ENCODE measurements around the gene FGF4.
"Not testable (repeated sequence)": the region's sequence is repeated elsewhere in the genome, so short reads cannot be mapped to it uniquely, and the experiment has no call there.

Gene FGF4

DNA sequence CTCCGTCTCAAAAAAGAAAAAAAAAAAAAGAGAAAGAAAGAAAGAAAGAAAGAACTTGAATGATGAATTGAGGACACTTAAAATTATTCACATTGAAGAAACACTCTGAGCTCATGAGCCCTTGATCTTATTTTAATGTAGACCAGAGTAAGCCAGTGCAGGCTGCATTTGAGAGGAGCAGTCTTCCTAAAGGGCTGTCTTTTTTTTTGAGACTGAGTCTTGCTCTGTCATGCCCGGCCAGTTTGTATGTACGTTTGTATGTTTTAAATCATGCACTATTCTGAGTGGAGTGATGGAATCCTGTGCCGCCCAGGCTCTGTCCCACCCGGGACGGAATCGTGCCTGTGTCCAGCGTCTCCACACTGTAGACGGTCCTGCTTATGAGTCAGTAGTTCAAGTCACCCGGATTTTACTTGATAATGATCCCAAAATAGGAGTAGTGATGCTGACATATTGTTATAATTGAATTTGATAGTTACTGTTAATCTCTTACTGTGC, 9.6 kb downstream of the FGF4 start:
- DNase-seq: no peak

DNA sequence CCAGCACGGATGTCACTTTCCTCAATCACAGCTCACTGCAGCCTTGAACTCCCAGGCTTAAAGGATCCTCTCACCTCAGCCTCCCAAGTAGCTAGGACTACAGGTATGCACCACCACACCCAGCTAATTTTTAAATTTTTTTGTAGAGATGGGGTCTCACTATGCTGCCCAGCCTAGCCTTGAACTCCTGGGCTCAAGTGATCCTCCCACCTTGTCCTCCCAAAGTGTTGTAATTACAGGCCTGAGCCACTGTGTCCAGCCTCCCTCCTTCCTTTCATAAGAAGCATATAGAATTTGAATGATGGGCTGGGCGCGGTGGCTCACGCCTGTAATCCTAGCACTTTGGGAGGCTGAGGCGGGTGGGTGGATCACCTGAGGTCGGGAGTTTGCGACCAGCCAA, 10.2 kb downstream of the FGF4 start:
- DNase-seq: not testable (repeated sequence)

DNA sequence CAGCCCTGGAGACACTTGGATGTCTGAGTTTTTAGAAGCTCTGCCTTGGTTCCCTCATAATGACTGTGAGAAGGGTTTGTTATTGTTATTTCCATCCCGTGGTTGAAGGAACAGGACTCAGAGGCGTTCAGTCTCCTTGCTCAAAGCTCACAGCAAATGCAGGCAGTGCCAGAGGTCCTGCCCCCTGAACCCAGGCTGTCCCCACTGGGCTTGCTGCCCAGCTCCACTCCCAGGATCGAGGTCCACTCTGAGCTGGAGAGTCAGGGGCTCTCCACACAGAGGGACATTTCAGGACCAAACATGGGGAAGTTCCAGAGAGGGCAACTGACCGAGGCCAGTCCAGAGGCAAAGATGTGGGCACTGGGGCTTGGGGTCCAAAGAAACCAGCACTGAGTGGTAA, 14.8 kb downstream of the FGF4 start:
- no peak for DNase-seq

DNA sequence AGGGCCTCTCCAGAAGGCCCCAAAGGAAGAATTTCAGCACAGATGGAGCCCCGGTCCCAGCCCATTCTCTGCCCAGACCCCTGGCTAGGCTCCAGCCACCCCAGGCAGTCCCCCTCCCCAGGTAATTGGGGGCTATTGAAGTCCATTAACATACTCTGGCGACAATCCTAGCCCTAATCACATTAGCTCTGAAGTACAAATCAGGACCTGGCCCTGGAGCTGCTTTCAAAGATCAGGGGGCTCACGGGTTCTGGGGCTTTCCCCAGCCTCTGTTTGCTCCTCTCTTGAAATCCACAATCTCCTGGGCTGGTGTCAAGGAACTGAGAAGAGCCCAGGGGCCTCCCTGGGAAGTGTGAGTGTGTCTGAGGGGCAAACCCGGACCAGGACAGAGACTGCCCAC, 22.3 kb downstream of the FGF4 start:
- DNase-seq: no peak

DNA sequence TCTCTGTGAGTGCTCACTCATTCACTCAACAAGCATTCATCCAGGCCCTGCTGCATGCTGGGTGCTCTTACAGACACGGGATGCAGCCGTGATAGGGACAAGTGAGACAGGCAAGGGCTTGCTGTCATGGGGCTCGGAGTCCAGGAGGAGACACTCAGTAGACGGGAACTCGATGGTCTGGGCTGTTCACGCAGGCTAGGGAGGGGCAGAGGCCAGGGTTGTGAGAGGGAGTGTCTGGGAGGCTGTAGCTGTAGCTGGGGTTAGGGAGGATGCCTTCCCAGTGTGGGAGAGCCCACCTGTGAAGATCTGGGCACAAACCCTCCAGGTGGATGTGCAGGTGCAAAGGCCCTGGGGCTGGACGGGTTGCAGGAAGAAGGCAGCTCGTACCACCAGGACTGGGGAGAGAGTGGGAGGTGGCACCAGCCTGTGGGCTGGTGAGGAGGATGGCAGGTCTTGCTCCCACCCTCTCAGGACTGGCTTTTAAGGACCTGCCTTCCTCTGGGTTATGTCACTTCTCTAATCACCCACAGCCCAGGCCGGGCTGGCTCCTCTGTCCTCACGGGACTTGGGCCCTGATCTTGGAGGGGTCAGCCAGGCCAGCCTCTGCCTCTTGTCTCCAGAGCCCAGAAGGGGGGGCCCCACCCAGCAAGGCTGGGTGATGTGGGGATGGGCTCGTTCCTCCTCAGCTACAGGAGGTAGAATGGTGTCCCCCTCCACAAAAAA, 24.1 kb downstream of the FGF4 start:
- DNase-seq: no peak

DNA sequence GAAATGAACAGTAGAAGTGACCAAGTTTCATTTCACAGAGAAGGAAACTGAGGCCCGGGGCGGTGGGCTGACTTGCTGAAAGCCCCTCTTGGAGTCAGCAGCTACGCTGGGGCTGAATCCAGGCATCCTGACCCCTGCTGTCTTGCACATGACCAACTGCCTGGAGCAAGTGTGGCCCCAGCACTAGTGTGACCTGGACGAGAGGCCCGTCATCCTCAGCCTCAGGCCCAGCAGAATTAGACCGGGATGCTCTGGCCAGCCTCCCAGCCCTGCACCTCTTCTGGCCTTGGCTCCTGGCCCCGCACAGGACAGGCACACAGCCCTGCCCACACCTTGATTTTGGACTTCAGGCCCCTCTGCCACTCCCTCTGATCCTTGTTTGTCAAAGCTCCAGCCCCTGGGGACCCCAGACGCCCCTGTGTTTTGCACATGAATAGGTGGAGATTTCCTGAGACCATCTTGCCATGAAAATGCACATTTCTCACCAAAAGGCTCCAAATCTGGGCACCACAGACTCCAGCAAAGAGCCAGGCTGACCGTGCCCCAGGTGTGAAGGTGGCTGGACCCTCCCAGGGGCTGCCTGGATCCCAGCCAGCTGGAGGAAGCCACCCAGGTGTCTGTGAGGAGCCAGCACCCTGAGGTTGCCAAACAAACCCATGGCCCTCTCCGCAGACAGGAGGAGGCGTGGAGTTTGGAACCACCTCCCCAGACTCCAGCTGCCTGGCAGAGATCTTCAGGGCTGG, 24.9 kb downstream of the FGF4 start:
- no peak for DNase-seq

DNA sequence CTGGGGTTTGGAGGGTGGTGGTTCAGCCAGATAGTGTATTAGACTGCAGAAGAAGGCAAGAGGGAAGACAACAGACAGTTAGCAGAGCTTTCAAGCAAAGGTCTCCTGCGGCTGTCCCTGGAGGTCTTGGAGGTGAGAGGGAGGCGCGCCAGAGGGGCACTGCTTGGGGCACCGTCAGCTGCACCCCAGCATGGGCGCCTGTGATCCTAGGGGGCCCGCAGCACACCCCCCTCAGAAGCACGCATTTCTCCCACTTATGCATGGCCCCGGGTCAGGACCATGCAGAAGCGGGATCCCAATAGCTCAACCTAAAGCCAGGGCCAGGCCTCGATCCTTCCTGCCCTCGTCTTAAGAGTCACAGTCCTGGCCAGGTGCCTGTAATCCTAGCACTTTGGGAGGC, 26.5 kb downstream of the FGF4 start:
- no peak for DNase-seq

DNA sequence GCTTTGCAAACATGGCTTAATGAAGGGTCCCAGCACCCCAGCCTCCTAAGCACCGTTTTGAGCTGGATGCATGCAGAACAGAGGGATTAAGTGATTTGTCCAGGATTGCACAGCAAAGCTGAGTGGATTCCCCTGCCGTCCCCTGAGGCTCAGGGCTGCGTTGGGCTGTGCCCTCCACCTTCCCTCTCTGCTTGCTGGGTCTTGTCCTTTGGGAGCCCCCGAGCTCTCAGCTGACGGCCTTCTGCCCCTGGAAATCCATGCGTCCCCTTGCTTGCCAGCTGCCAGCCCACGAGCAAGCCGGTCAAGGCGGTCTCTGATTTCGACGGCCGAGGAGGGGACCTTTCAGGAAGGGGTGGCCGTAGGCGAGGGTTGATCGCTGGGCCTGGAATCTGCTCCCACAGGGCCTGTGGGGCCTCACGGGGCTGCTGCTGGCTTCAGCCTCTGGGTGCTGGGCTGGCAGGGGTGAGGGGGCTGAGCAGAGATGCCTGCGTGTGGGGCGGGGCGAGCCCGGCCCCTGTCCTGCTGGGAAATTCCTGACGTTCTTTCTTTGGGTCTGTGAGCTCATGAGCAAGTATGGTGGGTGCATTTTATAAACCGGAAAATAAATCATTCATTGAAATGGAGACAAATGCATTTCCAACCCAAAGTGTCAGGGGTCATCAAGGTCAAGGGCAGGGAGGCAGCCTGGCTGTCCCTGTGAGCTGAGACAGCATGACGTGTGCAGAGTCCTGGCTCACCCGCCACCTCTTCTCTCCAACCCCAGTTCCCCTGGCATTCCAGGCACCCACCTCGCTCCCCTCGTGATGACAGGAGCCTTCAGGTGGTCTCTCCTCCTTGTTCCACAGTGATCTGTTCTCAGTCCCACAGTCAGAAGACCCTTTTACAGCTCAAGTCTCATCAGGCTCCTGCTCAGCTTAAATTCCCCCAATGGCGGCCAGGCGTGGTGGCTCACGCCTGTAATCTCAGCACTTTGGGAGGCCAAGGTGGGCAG, 28.1 kb downstream of the FGF4 start:
- no peak for DNase-seq

DNA sequence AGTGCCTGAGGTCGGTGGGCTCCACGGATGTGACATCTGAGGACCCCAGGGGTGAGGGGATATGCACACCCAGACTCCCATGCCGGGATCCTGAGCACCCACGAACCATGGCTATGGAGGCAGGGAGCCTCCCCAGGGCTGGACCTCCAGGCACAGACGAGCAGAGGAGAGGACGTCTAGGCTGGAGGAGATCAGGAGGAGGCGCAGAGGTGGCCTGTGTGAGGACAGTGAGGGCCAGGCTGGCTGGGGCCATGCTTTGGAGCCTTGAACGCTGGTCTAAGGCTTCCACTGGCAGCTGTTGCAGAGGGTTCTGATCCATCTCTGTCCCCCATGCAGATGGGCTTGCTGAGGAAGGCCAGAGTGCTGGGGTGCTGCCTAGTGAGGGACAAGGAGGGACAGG, 29.0 kb downstream of the FGF4 start:
- no peak for DNase-seq

DNA sequence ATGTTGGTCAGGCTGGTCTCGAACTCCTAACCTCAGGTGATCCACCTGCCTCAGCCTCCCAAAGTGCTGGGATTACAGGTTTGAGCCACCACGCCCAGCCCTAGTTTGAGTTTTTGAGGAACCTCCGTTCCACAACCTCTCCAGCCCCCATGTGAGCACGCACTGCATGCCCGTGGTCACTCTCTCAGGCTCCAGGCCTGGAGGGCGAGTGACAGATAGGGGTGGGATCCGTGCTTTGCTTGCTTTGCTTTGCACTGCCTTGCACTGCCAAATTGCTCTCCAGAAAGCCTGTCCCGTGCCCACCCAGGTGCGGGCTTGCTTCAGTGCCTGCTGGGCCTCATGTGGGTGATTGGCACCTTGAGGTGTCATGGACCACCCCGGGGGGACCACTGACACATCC, 29.9 kb downstream of the FGF4 start:
- DNase-seq: no peak

DNA sequence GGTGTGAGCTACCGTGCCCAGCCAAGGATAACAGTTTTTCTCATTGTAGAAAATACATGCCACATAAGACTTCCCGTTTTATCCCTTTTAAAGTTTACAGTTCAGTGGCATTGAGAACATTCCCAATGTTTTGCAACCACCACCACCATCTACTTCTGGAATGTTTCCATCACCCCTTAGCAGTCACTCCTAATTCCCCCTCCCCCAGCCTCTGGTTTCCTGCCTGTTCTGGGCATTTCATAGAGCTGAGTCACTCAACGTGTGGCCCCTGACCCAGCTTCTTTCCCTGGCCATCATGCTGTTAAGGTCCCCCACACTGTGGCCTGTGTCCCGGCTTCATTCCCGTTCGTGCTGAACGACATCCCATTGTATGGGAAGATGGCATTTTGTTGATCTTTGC, 30.7 kb downstream of the FGF4 start:
- DNase-seq: no peak

DNA sequence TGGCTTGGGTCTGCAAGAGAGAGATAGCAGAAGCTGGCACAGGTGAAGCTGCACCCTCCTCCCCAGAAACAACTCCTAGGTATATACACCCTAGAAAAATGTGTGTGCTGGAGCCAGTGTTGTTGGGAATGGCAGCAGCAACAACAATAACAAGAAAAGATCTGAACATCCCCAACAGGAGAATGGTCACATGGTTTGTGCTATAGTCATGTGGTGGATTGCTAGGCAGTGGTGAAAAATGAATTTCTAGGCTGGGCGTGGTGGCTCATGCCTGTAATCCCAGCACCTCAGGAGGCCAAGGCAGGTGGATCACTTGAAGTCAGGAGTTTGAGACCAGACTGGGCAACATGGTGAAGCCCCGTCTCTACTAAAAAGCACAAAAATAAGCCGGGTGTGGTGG, 40.3 kb downstream of the FGF4 start:
- no peak for DNase-seq

DNA sequence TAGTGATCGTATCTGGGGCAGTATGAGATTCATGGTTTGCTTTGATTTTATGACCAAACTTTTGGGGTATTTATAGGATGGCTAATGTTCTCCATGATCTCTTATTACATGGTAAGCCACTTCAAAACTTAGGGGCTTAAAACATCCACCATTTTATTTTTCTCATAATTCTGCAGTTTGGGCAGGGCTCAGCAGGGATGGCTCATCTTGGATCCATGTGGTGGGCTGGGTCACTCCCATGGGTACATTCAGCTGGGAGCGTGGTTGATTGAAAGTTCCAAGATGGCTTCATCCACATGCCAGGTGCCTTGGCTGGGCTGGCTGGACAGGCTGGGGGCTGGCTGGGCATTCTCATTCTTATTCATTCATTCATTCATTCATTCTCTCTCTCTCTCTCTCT, 40.8 kb downstream of the FGF4 start:
- DNase-seq: no peak

DNA sequence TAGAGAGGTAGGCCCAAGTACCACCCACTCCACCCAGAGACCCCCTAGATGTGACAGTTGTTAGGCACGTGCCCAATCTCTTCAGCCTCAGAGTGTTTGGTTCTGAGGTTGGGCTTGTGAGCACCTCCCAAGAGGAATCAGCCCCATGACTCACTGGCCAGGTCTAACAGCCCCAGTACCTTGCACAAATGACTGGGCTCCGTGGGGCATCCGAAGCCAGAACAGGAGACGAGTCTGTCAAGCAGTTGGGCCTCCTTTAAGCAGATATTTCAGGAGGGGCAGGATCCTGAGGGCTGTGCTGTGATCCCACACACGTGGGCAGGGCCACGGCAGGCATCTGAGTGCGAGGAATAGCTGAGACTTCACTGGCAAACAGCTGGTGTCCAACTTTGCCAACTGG, 42.2 kb downstream of the FGF4 start:
- DNase-seq: no peak

DNA sequence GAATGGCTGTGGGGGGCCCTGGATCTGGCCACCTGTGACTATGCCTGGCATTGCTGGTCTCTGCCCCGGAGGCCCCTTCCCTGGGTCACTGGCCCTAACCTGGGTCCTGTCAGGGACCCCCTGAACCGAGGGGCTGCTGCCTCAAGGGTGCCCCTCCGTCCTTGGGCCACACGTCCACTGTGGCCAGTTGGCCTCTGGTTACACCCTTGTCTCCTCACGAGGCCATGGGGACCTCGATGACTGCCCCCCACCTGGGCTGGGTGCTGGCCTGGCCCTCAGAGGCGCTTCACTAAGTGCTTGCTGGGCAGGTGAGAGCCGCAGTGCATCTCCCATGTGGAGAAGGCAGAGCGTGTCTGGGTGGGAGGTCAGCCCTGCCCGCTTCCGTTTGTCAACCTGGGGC, 44.0 kb downstream of the FGF4 start:
- DNase-seq: no peak

DNA sequence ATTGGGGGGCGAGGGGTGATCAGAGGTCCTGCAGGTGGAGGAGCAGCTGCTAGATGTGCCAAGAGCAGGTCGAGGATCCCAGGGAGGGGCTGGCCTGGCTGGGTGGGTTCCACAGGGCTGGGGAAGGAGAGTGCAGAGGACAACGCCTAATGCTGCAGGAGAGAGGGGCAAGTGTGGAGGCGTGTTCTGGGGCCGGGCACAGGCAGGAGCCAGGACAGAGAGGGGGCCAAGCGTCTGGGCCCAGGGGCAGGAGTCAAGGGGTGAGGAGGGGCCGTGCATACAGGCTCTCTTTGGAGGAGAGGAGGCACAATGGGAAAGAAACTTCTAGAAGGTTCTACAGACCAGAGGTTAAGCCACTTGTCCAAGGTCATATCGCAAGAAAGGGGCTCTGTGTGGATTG, 44.6 kb downstream of the FGF4 start:
- no peak for DNase-seq

DNA sequence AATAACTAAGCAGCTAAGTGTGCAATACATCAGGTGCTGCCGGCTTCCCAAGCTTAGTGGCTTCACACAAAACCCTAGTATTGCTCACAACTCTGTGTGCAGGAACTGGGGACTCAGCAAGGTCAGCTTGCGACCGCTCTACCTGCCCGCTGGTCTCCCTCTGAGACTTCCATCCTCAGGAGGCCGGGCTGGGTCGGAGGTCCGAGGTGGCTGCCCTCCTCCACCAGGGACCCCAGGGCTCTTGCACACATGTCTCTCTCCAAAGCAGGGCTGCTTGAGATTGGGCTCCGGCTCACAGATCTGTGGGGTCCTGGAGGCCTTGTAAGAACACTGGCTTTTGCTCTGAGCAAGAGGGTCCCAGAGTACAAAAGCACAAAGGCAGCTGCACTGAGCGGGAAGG, 45.9 kb downstream of the FGF4 start:
- no peak for DNase-seq

DNA sequence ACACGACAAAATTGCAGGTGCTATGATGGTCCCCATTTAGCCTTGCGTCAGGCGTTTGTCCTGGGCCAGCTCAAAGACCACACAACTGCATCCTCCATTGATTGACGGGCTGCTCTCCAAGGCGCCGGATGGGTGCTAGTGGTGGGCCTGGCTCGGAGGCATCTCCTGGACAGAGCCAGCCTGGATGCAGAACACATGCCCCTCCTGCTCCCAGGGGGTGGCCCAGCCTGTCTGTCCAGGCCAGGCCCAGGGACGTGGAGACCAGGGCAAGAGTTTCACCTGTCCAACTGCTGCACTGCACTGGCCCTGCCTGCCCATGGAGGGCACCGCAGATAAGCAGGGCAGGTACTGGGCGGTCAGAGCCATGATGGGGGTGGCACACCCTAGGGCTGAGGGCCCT, 47.9 kb downstream of the FGF4 start:
- DNase-seq: no peak

DNA sequence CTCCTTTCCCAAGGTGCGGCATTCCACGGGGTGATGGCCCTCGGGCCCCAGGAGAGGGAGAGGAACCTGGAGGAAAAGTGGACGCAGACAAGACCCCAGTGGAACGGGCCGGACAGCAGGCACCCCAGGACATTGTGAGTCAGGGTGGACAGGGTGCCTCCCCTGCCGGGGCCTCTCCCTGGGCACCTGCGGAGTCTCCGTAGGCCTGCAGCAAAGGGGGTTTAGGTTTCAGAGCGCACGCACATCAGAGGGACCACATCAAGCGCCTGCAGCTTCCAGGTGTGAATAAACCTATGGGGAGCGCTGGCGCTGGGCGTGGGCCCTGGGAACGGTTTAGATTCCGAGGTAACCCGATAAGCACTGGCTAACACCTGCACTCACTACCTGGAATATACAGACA, 48.7 kb downstream of the FGF4 start:
- DNase-seq: no peak

DNA sequence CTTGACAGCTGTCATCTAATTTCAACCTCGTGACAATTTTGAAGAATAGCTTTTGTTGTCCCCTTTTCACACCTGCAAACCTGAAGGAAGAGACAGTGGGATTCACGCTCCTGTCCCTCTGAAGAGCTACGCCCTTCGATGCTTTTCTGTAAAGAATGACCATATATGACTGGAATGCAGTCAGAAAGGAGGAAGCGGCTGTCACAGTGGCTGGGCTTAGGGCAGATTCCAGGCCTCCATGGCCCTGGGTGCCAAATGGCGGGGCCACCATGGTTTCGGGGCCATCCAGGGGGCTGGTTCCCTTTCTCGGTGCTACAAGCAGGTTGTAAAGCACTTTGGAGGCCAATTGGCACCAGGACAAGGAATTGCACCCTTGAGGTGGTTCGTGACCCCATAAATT, 49.1 kb downstream of the FGF4 start:
- no peak for DNase-seq

DNA sequence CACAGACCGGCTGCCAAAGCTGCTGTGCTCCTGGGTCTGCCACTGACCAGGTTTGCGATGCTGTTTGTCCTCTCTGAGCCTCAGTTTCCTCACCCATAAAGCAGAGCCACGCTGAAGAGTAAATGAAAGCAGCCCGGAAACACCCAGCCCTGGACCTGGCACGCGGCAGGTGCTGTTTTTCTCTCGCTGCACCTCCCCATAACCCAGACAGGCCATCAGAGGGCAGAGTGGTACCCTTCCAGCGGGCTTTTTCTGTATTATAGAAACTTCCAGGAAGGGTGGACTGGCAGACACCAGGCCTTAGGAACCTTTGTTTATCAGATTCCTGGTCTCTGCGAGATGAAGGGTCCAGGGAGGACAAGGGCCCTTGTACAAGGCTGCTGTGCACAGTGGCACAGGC, 53.4 kb downstream of the FGF4 start:
- no peak for DNase-seq

DNA sequence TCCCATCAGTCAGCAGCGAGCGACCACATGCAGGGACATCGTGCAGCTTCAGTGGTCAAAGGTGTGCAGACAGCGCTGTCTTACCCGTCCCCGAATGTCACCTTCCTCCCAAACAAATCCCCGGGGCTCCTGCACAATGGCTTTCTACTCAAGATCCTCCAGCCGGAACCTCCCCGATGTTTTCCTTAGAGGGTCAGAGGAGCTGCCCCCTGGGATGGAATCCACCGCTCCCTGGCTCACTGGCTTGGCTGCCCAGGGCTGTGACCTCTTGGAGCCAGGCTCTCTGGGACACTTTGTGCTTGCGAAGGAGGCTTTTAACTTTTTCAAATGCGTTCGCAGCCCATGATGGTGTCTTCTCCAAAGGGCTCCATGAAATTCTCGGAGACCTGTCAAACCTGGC, 54.0 kb downstream of the FGF4 start:
- DNase-seq: no peak

Data from activated effector memory CD4-positive, alpha-beta T cell treated with anti-CD3 and anti-CD28 coated beads, Interleukin-2, amount 50 U/mL, for 16 hours (primary cell).